Activated CD8-positive, alpha-beta memory T cell treated with anti-CD3 and anti-CD28 coated beads, Interleukin-2, amount 10 ng/mL, durations not matched to agents 7 days and 5 days (primary cell): ENCODE measurements around the gene LCN6. TPM values are rescaled to one million over a fixed set of nuclear protein-coding genes. Genes with fewer than 3 reads are reported as not detected.
A peak's percentile ranks its signal among the peaks of the same experiment; 100 is the strongest.

Experiments used
- ATAC-seq: fragments of 150-1000 bp; cut with Tn5 transposase; one replicate; pipeline ENCODE4 v1.10.0; 2021; ENCODE audit warnings: moderate library complexity
- CTCF ChIA-PET: fragments of 350-600 bp; sonication (Branson Sonifier 250); formaldehyde crosslinking; loops from one replicate; lab custom pipeline; 2021; ENCODE audit warnings: antibody characterized with exemption; lab: Charles Lee
- DNase-seq: peaks from one replicate; pipeline ENCODE4 v3.0.0-alpha.2; 2020
- H3K27ac Mint-ChIP-seq: one replicate; pipeline ENCODE4 v1.8.0; 2021; ENCODE audit warnings: mild to moderate bottlenecking, mixed read lengths
- H3K27me3 Mint-ChIP-seq: one replicate; pipeline ENCODE4 v1.8.0; 2021; ENCODE audit warnings: mixed read lengths
- H3K36me3 Mint-ChIP-seq: one replicate; pipeline ENCODE4 v1.8.0; 2021; ENCODE audit warnings: mild to moderate bottlenecking, mixed read lengths
- H3K4me1 Mint-ChIP-seq: one replicate; pipeline ENCODE4 v1.8.0; 2021; ENCODE audit warnings: mixed read lengths
- H3K4me3 Mint-ChIP-seq: one replicate; pipeline ENCODE4 v1.8.0; 2021; ENCODE audit warnings: mild to moderate bottlenecking, moderate library complexity, mixed read lengths
- H3K9me3 Mint-ChIP-seq: one replicate; pipeline ENCODE4 v1.8.0; 2022; ENCODE audit warnings: low read depth, mixed read lengths
- total RNA-seq, 2 experiments: library from RNA; stranded (reverse); gene quantifications; one replicate each; pipeline ENCODE4 v1.2.3, GENCODE V29; 2021

Gene LCN6
- total RNA-seq, 2 experiments from 2014 or later = not detected

DNA sequence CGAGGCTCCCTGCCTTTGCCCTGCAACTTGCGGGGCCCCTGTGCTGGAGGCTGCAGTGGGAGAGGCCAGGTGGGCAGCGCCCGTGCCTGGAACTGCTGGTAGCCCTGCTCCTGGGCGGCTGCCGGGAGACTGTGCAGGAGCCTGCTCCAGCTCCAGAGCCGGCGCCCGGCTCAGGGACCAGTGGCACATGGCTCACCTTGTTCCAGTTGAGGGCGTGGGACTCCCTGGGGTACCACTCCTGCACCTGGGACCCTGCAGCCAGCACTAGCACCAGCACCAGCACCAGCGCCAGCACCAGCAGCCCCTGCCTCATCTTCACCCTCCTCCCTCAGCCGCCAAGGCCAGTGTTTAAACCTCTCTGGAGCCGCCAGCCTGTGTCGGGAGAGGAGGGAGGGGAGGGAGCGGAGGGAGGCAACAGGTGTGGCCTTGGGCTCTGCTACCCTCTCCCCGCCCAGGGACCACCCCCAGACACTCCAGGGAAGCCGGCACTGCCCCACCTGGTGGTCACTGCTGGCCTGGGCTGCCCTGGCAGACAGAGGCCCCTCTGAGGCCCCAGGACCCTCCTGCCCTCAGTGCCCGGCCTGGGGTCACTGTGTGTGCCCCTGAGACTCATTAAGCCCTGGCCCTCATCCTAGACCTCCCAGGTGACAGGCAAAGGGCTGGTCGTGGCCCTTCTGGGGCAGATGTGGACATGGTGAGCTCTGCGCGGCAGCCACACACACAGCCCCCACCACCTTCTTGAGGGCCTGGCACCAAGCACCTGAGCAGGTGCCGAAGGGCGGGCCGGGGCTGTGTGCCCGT lies 5.5 kb downstream of the LCN6 start, which contains the start of gene LCN10:
Gene LCN10 (minus strand): TSS at position 350 of the 801 bp plus-strand sequence. CDS start 37 bp downstream, at position 313.
- Mint-ChIP-seq H3K36me3 (no peaks in the 10 kb centered on the region), H3K9me3 (no peaks in the 10 kb centered on the region), H3K27me3 (peaks cover 15% of the 10 kb centered on the region), H3K4me3 (no peak within 1 kb of the TSS), H3K27ac (no peak within 1 kb of the TSS), H3K4me1 (peaks cover 6% of the 10 kb centered on the region)
- no peak for DNase-seq
- ATAC-seq = no peak
- CTCF ChIA-PET = interaction anchor here (0.8 to 1.8 kb wide), 2 partner anchors 9 to 15 kb away, joined by 3 to 12 read pairs; no protein-coding TSS in a partner anchor

DNA sequence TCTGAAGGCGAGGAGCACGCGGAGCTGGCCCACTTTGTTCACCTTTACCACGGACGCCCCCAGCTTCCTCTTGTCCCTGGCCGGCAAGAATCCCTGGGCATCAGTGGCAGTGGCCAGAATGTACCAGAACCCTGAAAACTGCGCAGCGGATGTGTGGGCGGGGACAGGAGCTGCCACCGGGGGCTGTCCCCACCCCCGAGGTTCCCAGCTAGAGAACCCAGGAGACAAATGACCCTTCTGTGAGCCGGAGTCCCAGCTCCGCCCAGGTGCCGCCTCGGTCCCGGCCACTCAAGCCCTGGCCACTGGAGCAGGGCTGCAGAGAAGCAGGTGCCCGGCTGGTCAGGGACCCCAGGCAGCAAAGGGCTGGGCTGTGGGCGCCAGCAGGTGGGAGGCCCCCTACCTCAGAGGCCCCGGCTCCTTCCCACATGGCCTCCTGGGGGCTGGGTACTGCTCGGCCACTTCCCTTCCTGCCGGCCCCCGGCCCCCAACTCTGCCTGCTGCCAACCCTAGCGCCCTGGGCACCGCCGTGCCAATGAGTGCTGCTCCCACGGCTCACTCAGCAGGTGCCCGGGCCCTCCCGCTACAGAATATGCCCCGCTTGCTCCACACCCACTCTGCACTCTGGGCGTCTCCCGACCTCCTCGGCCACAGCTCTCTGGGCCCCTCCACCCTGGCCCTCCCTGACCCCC lies 6.3 kb downstream of the LCN6 start:
- Mint-ChIP-seq H3K27me3 (peaks cover 13% of the 10 kb centered on the region), H3K27ac (no peak overlapping the region), H3K36me3 (no peaks in the 10 kb centered on the region), H3K4me3 (no peak overlapping the region), H3K9me3 (no peaks in the 10 kb centered on the region), H3K4me1 (peaks cover 6% of the 10 kb centered on the region)
- ATAC-seq = peak; percentile 65
- peak; percentile 61 for DNase-seq
- CTCF ChIA-PET = interaction anchor here (0.8 to 1.8 kb wide), 3 partner anchors 9 to 14 kb away, joined by 3 to 12 read pairs (median 4); no protein-coding TSS in a partner anchor

GRCh38 chr9:136740971-136741882 lies 7.1 kb downstream of the LCN6 start:
- CTCF ChIA-PET = interaction anchor here (0.8 to 1.8 kb wide), 3 partner anchors 10 to 14 kb away, joined by 3 to 12 read pairs (median 4); no protein-coding TSS in a partner anchor
- Mint-ChIP-seq H3K4me3 (no peak overlapping the region), H3K36me3 (no peaks in the 10 kb centered on the region), H3K4me1 (peaks cover 6% of the 10 kb centered on the region), H3K27ac (no peak overlapping the region), H3K27me3 (peaks cover 13% of the 10 kb centered on the region), H3K9me3 (no peaks in the 10 kb centered on the region)
- peak; percentile 4 for ATAC-seq
- DNase-seq = no peak

DNA sequence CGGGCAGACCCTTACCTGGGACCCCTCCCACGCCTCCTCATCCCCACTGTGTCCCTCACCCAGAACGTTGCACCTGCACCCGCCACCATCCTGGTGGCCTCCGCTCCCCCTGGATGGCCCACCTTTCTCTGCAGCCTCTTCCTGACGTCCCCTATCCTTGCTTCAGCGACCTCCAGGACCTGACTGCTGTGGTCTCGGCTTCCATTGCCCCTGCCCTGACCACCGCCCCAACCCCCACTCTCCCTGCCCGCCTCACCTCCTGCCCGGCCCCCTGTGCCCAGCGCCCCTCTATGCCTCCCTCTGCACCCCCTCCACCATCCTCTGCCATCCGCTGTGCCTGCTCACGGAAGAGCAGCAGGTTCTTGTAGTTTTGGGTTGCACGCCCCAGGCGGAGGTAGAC lies 7.8 kb downstream of the LCN6 start:
- no peaks in the 10 kb centered on the region for H3K9me3 Mint-ChIP-seq
- CTCF ChIA-PET = interaction anchor here (1.2 to 1.8 kb wide), 2 partner anchors 10 to 12 kb away, joined by 4 to 12 read pairs; no protein-coding TSS in a partner anchor
- ATAC-seq = no peak
- peaks cover 6% of the 10 kb centered on the region for H3K4me1 Mint-ChIP-seq
- no peak for DNase-seq
- H3K27me3 Mint-ChIP-seq = peaks cover 13% of the 10 kb centered on the region
- H3K4me3 Mint-ChIP-seq = no peak overlapping the region
- H3K27ac Mint-ChIP-seq = no peak overlapping the region
- no peaks in the 10 kb centered on the region for H3K36me3 Mint-ChIP-seq

DNA sequence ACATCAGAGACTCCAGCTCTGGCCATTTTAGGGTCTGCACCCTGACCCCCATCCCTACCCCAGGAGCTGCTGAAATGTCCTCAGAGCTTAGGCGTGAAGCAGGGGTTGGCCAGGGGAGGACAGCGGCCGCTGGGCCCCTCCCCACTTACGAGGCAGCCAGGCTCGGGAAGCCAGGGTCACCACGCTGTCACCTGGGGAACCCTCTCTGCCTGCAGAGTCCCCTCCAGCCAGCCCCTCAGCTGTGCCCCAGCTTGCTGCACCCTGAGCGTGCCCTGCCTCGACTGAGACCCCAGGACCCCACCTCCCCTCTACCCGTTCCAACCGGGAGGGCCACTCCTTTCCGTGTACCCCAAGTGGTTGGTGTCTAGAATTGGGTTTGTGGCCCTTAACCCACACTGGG lies 8.3 kb downstream of the LCN6 start:
- CTCF ChIA-PET = no interaction called here
- H3K27me3 Mint-ChIP-seq = peaks cover 13% of the 10 kb centered on the region
- H3K4me3 Mint-ChIP-seq = no peak overlapping the region
- DNase-seq = no peak
- H3K4me1 Mint-ChIP-seq = peaks cover 6% of the 10 kb centered on the region
- H3K9me3 Mint-ChIP-seq = no peaks in the 10 kb centered on the region
- no peak for ATAC-seq
- no peaks in the 10 kb centered on the region for H3K36me3 Mint-ChIP-seq
- H3K27ac Mint-ChIP-seq = no peak overlapping the region

DNA sequence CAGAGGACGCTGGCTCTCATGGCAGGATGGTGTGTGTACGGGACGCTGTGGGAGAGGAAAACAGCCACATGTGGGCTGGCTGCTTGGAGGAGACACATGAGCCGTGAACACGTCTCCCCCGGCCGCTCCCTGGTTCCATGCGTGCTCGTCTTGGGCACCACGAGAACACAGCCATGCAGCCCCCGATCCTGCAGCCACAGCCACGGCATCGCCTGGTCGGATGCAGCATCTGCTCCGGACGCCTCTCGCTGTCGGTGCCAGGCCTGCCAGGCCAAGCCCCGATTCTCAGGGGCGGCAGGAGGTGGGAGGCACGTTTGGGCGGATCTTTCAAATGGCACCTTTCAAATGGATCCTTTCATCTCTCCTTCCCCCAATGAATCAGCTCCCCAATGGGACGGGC lies 8.8 kb downstream of the LCN6 start:
- DNase-seq = no peak
- Mint-ChIP-seq H3K36me3 (no peaks in the 10 kb centered on the region), H3K4me1 (peaks cover 6% of the 10 kb centered on the region), H3K4me3 (no peak overlapping the region), H3K9me3 (no peaks in the 10 kb centered on the region), H3K27ac (no peak overlapping the region), H3K27me3 (peaks cover 13% of the 10 kb centered on the region)
- no peak for ATAC-seq
- CTCF ChIA-PET = no interaction called here

DNA sequence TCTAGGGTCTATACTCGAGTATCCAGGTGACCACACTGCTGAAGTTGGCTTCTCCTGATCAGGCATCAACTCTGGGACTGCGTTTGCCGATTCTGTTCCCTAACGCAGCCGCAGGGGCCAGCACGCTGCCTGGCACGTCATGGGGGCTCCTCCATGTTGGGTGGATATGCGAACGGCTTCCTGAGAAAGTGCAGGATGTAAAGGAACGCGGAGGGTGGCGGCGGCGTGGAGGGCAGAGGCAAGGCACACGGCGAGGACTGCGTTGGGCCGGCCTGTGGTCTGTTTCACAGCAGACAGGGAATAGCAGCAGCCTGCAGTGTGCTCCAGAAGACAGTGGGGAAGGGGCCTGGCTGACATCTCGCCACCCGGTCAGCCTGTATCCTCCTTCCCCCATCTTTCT lies 9.4 kb downstream of the LCN6 start:
- CTCF ChIA-PET = no interaction called here
- no peaks in the 10 kb centered on the region for H3K9me3 Mint-ChIP-seq
- no peak for ATAC-seq
- H3K27me3 Mint-ChIP-seq = peaks cover 13% of the 10 kb centered on the region
- no peak for DNase-seq
- no peaks in the 10 kb centered on the region for H3K36me3 Mint-ChIP-seq
- no peak overlapping the region for H3K4me3 Mint-ChIP-seq
- peaks cover 6% of the 10 kb centered on the region for H3K4me1 Mint-ChIP-seq
- H3K27ac Mint-ChIP-seq = no peak overlapping the region

DNA sequence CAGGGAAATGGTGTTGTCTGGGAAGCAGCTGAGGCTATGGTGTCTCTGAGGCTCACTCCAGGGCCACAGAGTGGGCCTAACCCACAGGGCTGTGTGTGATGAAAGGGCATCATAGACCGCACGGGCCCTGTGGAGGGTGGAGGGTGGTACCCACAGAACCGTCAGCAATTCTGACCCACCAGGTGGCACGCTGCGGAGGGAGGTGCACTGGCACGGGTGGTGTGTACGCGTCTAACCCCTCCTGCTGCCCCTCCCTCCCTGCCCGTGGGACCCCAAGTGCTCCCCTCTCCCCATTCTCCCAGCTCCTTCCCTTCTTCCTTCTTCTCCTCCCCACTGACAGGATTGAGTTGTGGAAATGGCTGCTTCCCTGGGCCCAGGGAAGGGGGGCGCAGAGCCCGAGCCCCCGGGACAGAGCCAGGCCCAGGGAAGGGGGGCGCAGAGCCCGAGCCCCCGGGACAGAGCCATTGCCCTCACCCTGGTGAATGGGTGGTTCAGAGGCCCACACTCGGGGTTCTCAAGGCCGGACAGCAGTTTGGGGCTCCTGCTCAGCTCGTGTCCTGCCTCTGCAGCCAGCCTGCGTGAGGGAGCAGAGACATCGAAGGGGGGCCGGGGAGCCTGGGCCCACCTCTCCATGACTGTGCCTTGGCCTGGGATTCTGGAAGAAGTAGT lies 12.4 kb downstream of the LCN6 start:
- ATAC-seq (no peak), DNase-seq (no peak)
- H3K27me3 Mint-ChIP-seq = peaks cover 3% of the 10 kb centered on the region
- no peaks in the 10 kb centered on the region for H3K36me3 Mint-ChIP-seq
- no peaks in the 10 kb centered on the region for H3K9me3 Mint-ChIP-seq
- H3K4me1 Mint-ChIP-seq = peaks cover 6% of the 10 kb centered on the region
- H3K4me3 Mint-ChIP-seq = no peak overlapping the region
- no peak overlapping the region for H3K27ac Mint-ChIP-seq
- CTCF ChIA-PET = no interaction called here

- CTCF ChIA-PET = no interaction called here
- DNase-seq = no peak
- no peaks in the 10 kb centered on the region for H3K36me3 Mint-ChIP-seq
- no peak for ATAC-seq
- no peaks in the 10 kb centered on the region for H3K9me3 Mint-ChIP-seq
- peaks cover 3% of the 10 kb centered on the region for H3K27me3 Mint-ChIP-seq
- H3K27ac Mint-ChIP-seq = no peak overlapping the region
- peaks cover 6% of the 10 kb centered on the region for H3K4me1 Mint-ChIP-seq
- H3K4me3 Mint-ChIP-seq = no peak overlapping the region
Measured at GRCh38 chr9:136734837-136735496, 13.4 kb downstream of the LCN6 start.

DNA sequence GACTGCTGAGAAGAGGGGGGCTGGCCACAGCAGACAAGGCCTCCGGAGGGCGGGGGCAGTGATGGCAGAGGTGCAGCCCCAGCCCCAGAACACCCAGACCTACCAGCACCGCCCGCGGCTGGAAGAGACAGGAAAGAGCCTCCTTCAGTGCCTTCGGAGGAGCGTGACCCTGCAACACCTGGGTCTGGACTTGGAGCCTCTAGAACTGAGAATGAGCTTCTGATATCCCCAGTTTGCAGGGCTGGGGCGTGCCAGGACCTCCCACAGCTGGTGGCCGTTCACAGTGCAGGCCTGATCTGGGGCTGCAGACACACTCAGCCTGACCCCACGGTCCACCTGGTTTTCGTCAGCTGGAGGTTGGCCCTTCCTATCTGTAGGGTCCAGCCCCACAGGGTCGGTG lies 14.7 kb downstream of the LCN6 start:
- CTCF ChIA-PET = interaction anchor here (0.9 kb wide), 1 partner anchor 10 kb away, joined by 3 read pairs; no protein-coding TSS in a partner anchor

DNA sequence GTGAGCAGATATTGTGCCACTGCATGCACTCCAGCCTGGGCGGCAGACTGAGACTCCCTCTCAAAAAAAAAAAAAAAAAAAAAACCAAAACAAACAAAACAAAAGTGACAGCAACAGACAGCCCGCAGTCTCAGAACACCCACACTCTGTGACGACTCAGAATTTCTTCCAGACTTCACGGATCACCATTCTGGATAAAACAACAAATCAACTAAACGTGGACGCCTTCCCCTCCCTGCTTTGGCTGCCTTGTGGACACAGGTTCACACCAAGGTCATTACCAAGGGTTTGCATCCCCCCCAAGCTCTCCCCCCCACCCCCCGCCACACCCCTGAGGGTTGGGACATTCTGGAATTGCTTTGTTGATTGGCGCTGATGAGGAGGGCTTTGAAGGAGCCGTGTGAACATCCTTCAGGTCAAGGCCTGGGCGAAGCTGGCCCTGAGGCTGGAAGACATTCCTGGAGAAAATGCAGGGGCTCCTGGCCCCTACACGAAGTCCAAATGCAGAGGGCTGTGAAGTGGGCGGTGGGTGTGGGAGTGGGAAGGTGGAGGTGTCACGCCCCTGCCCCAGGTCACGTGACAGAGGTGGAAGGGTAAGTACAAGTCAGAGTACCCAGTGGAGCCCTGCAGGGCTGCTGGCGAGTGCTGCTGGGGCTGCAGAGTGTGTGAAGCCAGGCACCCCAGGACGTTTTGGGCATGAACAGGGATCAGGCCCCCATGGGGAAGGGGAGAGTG lies 15.7 kb downstream of the LCN6 start:
- CTCF ChIA-PET = interaction anchor here (0.6 kb wide), 1 partner anchor 39 kb away, joined by 3 read pairs; no protein-coding TSS in a partner anchor
- ATAC-seq (no peak), DNase-seq (no peak)
- Mint-ChIP-seq H3K36me3 (peaks cover under 1% of the 10 kb centered on the region), H3K27me3 (peaks cover 4% of the 10 kb centered on the region), H3K4me1 (peaks cover 8% of the 10 kb centered on the region), H3K27ac (no peak overlapping the region), H3K9me3 (no peaks in the 10 kb centered on the region), H3K4me3 (no peak overlapping the region)

More for the DNA sequence above, 14.7 kb downstream of the LCN6 start:
- Mint-ChIP-seq H3K9me3 (no peaks in the 10 kb centered on the region), H3K27me3 (peaks cover 7% of the 10 kb centered on the region), H3K27ac (no peak overlapping the region), H3K4me1 (peaks cover 10% of the 10 kb centered on the region), H3K36me3 (no peaks in the 10 kb centered on the region), H3K4me3 (no peak overlapping the region)
- DNase-seq (no peak), ATAC-seq (no peak)
